ENCODE measurements around the gene ZDHHC5. TPM values are rescaled to one million over a fixed set of nuclear protein-coding genes. Genes with fewer than 3 reads are reported as not detected.
"Not testable (repeated sequence)": the region's sequence is repeated elsewhere in the genome, so short reads cannot be mapped to it uniquely, and the experiment has no call there.

ZDHHC5 gene
- polyA plus RNA-seq, 1 donor, result 46.4 TPM

DNA sequence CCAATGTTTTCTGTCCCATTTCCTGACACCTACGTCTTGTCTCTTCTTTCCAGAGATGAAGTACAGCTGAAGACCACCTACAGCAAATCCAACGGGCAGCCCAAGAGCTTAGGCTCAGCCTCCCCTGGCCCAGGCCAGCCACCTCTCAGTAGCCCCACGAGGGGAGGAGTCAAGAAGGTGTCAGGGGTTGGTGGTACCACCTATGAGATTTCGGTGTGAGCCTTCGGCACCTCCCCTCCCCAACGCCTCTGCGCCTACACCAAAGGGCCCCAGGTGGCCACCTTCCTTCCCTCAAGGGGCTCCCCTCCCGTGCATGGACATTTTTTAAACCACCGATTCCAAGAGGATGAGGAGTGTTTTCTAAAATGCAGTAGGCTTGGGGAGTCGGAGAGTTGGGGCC is 31.9 kb downstream of the ZDHHC5 start:
- no CpG with 5 or more reads among the region's 10 CpGs for WGBS (ENCODE audit: insufficient coverage, low lambda C conversion rate)
- H3K27me3 ChIP-seq (ENCODE audit: control insufficient read depth, insufficient read depth, low read length), result no peaks in the 10 kb centered on the region
- no peaks in the 10 kb centered on the region for H3K9me3 ChIP-seq (ENCODE audit: control insufficient read depth, low read depth, low read length)
- no peak for DNase-seq
- H3K4me3 ChIP-seq (ENCODE audit: low read length), result no peak overlapping the region
- H3K4me1 ChIP-seq (ENCODE audit: control insufficient read depth, insufficient read depth, low read length), result no peaks in the 10 kb centered on the region
- no peak overlapping the region for H3K27ac ChIP-seq (ENCODE audit: low read length)
- H3K36me3 ChIP-seq (ENCODE audit: control insufficient read depth, insufficient read depth, low read length), result peaks cover 79% of the 10 kb centered on the region

DNA sequence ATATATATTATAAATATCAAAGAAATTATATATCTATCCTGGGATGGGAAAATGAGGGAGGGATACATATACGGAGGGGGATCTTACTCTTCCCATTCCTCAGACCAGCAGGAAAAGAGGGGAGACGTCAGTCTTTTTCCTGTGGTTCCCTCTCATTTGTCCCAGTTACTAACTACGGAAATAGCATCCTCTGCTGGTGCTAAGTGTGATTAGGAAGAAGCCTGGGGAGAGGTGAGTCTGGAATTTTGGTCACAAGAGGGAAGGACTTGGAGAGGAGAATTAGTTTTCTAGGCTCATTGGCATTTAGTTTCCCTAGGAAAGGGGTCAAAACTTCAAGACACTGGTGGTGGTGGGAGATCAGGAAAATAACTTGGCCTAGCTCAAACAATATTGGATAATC is 32.5 kb downstream of the ZDHHC5 start:
- Histone ChIP-seq H3K27ac (ENCODE audit: low read length) (no peak overlapping the region), H3K4me1 (ENCODE audit: control insufficient read depth, insufficient read depth, low read length) (no peaks in the 10 kb centered on the region), H3K27me3 (ENCODE audit: control insufficient read depth, insufficient read depth, low read length) (no peaks in the 10 kb centered on the region), H3K9me3 (ENCODE audit: control insufficient read depth, low read depth, low read length) (no peaks in the 10 kb centered on the region), H3K4me3 (ENCODE audit: low read length) (no peak overlapping the region), H3K36me3 (ENCODE audit: control insufficient read depth, insufficient read depth, low read length) (peaks cover 78% of the 10 kb centered on the region)
- no CpG with 5 or more reads among the region's 3 CpGs for WGBS (ENCODE audit: insufficient coverage, low lambda C conversion rate)
- no peak for DNase-seq

DNA sequence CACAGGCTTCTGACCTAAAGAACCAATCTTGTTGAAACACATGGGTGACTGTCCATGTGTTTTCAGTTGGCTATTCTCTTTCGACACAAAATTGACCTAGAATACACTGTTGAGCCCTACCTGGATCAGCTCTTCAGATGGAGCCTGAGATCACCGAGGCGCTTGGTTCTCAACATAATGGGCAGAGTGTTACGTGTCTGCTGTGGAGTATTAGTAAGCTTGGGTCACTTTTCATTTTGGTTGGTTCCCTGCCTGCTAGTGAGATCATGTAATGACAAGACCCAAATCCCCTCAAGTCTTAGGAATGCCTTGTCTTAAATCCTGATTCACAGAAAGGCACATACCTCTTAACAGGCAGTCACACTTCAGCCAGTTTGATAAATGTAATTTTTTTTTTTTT is 35.4 kb downstream of the ZDHHC5 start:
- H3K4me1 ChIP-seq (ENCODE audit: control insufficient read depth, insufficient read depth, low read length), result no peaks in the 10 kb centered on the region
- WGBS (ENCODE audit: insufficient coverage, low lambda C conversion rate), result no CpG with 5 or more reads among the region's 4 CpGs
- H3K4me3 ChIP-seq (ENCODE audit: low read length), result no peak overlapping the region
- no peaks in the 10 kb centered on the region for H3K27me3 ChIP-seq (ENCODE audit: control insufficient read depth, insufficient read depth, low read length)
- DNase-seq, result no peak
- H3K9me3 ChIP-seq (ENCODE audit: control insufficient read depth, low read depth, low read length), result no peaks in the 10 kb centered on the region
- H3K27ac ChIP-seq (ENCODE audit: low read length), result no peak overlapping the region
- H3K36me3 ChIP-seq (ENCODE audit: control insufficient read depth, insufficient read depth, low read length), result peaks cover 58% of the 10 kb centered on the region

DNA sequence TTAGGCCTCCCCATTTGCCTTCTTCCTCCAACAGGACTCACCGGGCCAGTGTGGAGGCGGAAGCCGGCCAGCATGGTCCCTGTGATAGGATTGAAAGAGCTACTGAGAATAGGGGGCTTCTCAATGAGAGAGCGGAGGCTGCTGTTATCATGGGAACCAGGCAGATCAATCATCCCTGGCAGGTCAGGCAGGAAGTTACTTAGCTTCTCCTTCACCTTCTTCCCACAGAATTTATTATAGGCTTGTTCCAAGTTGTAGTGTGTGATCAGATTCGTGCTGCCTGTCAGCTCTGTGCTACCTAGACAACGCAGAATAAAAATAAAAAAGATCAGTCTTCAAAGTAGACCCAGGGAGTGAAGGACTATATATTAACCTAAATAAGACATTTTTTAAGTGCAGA is 37.0 kb downstream of the ZDHHC5 start:
- H3K36me3 ChIP-seq (ENCODE audit: control insufficient read depth, insufficient read depth, low read length), result peaks cover 46% of the 10 kb centered on the region
- no peaks in the 10 kb centered on the region for H3K9me3 ChIP-seq (ENCODE audit: control insufficient read depth, low read depth, low read length)
- H3K4me1 ChIP-seq (ENCODE audit: control insufficient read depth, insufficient read depth, low read length), result no peaks in the 10 kb centered on the region
- no peak overlapping the region for H3K27ac ChIP-seq (ENCODE audit: low read length)
- WGBS (ENCODE audit: insufficient coverage, low lambda C conversion rate), result 92% methylated on average over 2 of the region's 6 CpGs
- DNase-seq, result no peak
- no peak overlapping the region for H3K4me3 ChIP-seq (ENCODE audit: low read length)
- no peaks in the 10 kb centered on the region for H3K27me3 ChIP-seq (ENCODE audit: control insufficient read depth, insufficient read depth, low read length)

DNA sequence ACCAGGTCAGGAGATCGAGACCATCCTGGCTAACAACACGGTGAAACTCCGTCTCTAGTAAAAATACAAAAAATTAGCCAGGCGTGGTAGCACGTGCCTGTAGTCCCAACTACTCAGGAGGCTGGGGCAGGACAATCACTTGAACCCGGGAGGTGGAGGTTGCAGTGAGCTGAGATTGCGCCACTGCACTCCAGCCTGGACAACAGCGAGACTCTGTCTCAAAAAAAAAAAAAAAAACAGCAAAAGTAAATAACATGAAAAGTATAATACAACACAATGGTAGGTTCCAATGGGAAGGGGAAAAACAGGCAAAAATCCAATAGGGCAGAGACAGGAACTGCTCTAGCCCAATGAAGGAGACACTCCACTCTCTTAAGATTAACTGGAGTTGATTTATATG is 37.5 kb downstream of the ZDHHC5 start:
- WGBS (ENCODE audit: insufficient coverage, low lambda C conversion rate), result no CpG with 5 or more reads among the region's 8 CpGs
- H3K9me3 ChIP-seq (ENCODE audit: control insufficient read depth, low read depth, low read length); DNase-seq; H3K4me3 ChIP-seq (ENCODE audit: low read length); H3K27ac ChIP-seq (ENCODE audit: low read length); H3K4me1 ChIP-seq (ENCODE audit: control insufficient read depth, insufficient read depth, low read length); H3K27me3 ChIP-seq (ENCODE audit: control insufficient read depth, insufficient read depth, low read length): not testable (repeated sequence)
- H3K36me3 ChIP-seq (ENCODE audit: control insufficient read depth, insufficient read depth, low read length), result peaks cover 44% of the 10 kb centered on the region

DNA sequence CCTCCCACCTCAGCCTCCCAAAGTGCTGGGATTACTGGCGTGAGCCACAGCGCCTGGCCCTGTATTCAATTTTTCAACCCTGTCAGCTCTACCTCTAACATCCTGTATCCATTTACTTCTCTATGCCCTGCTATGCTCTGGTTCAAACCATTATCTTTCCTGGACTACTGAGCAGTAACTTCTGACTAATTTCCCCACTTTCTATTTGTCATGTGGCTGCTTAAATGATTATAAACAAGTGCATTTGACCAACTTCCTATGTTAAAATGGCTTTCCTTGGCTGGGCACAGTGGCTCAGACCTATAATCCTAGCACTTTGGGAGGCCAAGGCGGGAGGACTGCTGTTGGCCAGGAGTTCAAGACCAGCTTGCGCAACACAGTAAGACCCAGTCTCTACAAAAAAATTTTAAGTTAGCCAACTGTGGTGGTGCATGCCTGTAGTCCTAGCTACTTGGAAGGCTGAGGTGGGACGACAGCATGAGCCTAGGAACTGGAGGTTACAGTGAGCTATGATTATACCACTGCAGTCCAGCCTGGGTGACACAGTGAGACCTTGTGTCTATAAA is 42.0 kb downstream of the ZDHHC5 start:
- no peak overlapping the region for H3K27ac ChIP-seq (ENCODE audit: low read length)
- no peak for DNase-seq
- no CpG with 5 or more reads among the region's 5 CpGs for WGBS (ENCODE audit: insufficient coverage, low lambda C conversion rate)
- no peaks in the 10 kb centered on the region for H3K9me3 ChIP-seq (ENCODE audit: control insufficient read depth, low read depth, low read length)
- peaks cover 12% of the 10 kb centered on the region for H3K4me1 ChIP-seq (ENCODE audit: control insufficient read depth, insufficient read depth, low read length)
- H3K4me3 ChIP-seq (ENCODE audit: low read length), result no peak overlapping the region
- peaks cover 10% of the 10 kb centered on the region for H3K36me3 ChIP-seq (ENCODE audit: control insufficient read depth, insufficient read depth, low read length)
- H3K27me3 ChIP-seq (ENCODE audit: control insufficient read depth, insufficient read depth, low read length), result no peaks in the 10 kb centered on the region

DNA sequence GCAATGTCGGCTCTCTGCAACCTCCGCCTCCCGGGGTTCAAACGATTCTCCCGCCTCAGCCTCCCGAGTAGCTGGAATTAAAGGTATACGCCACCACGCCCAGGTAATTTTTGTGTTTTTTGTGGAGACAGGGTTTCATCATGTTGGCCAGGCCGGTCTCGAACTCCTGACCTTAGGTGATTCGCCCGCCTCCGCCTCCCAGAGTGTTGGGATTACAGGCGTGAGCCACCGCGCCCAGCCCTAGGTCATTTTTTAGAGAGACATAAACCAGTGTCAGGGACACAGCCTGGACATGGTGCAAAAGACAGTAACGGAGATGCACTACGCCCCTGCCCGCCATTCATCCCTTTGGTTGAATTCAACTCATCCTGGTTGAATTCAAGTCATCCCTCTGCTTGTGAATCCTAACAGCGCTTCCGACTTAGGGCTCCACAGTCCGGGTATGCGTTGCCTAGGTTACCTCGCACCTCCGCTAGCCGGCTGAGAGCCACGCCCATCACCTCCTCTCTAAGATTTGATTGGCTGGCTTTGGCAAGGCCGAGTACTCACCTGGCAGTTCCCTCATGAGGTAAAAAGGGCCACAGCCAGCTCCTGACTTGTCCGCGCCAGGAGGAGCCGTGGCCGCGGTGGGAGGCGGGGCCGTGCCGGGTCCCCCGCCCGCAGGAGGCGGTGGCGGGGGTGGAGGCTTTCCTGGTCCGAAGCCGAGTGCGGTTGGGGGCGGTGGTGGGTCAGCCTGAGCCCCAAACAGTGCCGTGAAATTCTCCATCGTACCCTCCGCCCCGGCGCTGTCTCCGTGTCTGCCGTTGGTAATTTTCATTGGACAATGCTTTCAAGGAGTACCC is 43.7 kb downstream of the ZDHHC5 start, which contains the start of gene MED19:
Gene MED19 (minus strand): TSS at position 802 of the 842 bp plus-strand sequence. CDS start 36 bp downstream, at position 766.
- no peaks in the 10 kb centered on the region for H3K9me3 ChIP-seq (ENCODE audit: control insufficient read depth, low read depth, low read length)
- no CpG with 5 or more reads among the region's 51 CpGs for whole genome bisulfite sequencing (ENCODE audit: insufficient coverage, low lambda C conversion rate)
- DNase-seq, result peak; percentile 91 to 94
- H3K36me3 ChIP-seq (ENCODE audit: control insufficient read depth, insufficient read depth, low read length), result peaks cover 5% of the 10 kb centered on the region
- H3K4me1 ChIP-seq (ENCODE audit: control insufficient read depth, insufficient read depth, low read length), result peaks cover 12% of the 10 kb centered on the region
- H3K27me3 ChIP-seq (ENCODE audit: control insufficient read depth, insufficient read depth, low read length), result no peaks in the 10 kb centered on the region
- H3K4me3 ChIP-seq (ENCODE audit: low read length), result peak within 1 kb of the TSS; percentile 95
- peak within 1 kb of the TSS; percentile 89 for H3K27ac ChIP-seq (ENCODE audit: low read length)

DNA sequence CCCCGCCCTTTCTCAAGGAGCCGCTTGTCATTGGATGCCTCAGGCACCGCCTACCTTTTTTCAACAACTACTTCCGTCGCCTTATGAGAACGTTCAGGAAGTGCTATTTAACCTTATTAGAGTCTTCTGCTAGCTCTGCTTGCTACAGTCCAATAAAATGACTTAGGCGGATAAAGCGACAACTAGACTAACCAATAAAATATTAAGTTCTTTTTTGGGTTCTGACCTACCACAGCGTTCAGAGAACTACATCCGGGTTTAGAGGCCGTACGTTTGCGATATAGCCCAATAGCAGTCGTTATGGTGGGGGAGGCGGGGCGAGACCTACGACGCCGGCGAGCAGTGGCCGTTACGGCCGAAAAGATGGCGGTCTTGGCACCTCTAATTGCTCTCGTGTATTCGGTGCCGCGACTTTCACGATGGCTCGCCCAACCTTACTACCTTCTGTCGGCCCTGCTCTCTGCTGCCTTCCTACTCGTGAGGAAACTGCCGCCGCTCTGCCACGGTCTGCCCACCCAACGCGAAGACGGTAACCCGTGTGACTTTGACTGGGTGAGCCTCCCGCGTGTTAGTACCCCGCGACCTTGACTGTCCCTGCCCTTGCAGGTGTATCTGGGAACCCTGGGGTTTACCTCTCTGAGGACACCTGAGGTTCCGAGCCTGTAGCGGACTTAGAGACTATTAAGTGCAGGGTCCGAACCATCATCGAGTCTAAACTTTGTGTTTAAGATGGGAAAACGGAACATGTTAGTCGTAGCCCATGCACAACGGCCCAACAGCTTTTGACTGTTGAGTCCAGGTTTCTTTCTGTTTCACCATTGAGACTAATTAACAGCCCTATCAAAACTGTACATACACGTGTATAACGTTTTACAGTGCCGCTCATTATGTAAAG is 44.6 kb downstream of the ZDHHC5 start, which contains the start of gene TMX2:
Gene TMX2 (plus strand): TSS at position 338 of the 895 bp plus-strand sequence. CDS start 26 bp downstream, at position 364.
- DNase-seq, result peak; percentile 98 to 99
- Histone ChIP-seq H3K4me3 (ENCODE audit: low read length) (peak within 1 kb of the TSS; percentile 95), H3K27me3 (ENCODE audit: control insufficient read depth, insufficient read depth, low read length) (no peaks in the 10 kb centered on the region), H3K9me3 (ENCODE audit: control insufficient read depth, low read depth, low read length) (no peaks in the 10 kb centered on the region), H3K27ac (ENCODE audit: low read length) (peak within 1 kb of the TSS; percentile 89), H3K36me3 (ENCODE audit: control insufficient read depth, insufficient read depth, low read length) (peaks cover 5% of the 10 kb centered on the region), H3K4me1 (ENCODE audit: control insufficient read depth, insufficient read depth, low read length) (peaks cover 12% of the 10 kb centered on the region)
- 0% methylated on average over 1 of the region's 53 CpGs for WGBS (ENCODE audit: insufficient coverage, low lambda C conversion rate)

DNA sequence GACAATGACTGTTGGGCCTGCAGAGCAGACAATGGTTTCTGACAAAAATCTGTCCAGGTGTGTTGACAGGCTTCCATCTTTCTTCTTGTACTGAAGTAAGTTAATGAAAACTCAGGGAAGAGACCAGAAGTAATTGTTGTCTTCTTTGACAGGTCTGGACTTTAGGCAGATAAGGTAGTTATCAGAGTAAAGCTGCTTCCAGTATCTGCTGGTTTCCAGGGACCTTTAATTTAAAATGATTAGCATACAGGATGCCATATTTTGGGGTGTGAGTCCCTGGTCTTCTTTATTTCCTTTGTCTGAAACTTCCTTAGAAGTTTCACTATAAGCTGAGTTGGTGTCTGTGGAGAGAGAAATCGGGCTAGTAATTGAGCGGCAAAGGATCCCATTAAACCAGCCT is 45.9 kb downstream of the ZDHHC5 start:
- DNase-seq, result no peak
- Histone ChIP-seq H3K4me3 (ENCODE audit: low read length) (peak overlapping the region; percentile 95), H3K36me3 (ENCODE audit: control insufficient read depth, insufficient read depth, low read length) (peaks cover 10% of the 10 kb centered on the region), H3K27ac (ENCODE audit: low read length) (no peak overlapping the region), H3K27me3 (ENCODE audit: control insufficient read depth, insufficient read depth, low read length) (no peaks in the 10 kb centered on the region), H3K4me1 (ENCODE audit: control insufficient read depth, insufficient read depth, low read length) (peaks cover 12% of the 10 kb centered on the region), H3K9me3 (ENCODE audit: control insufficient read depth, low read depth, low read length) (no peaks in the 10 kb centered on the region)
- WGBS (ENCODE audit: insufficient coverage, low lambda C conversion rate), result no CpG with 5 or more reads among the region's 2 CpGs

DNA sequence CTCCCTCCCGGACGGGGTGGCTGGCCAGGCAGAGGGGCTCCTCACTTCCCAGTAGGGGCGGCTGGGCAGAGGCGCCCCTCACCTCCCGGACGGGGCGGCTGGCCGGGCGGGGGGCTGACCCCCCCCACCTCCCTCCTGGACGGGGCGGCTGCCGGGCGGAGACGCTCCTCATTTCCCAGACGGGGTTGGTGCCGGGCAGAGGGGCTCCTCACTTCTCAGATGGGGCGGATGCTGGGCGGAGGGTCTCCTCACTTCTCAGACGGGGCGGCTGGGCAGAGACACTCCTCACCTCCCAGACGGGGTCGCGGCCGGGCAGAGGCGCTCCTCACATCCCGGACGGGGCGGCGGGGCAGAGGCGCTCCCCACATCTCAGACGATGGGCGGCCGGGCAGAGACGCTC is 48.8 kb downstream of the ZDHHC5 start:
- DNase-seq; H3K4me3 ChIP-seq (ENCODE audit: low read length); H3K9me3 ChIP-seq (ENCODE audit: control insufficient read depth, low read depth, low read length); H3K27me3 ChIP-seq (ENCODE audit: control insufficient read depth, insufficient read depth, low read length); H3K27ac ChIP-seq (ENCODE audit: low read length); H3K4me1 ChIP-seq (ENCODE audit: control insufficient read depth, insufficient read depth, low read length): not testable (repeated sequence)
- WGBS (ENCODE audit: insufficient coverage, low lambda C conversion rate), result no CpG with 5 or more reads among the region's 34 CpGs
- peaks cover 19% of the 10 kb centered on the region for H3K36me3 ChIP-seq (ENCODE audit: control insufficient read depth, insufficient read depth, low read length)

All from large intestine (tissue), 3 donors.